ENCODE results near the gene TUBGCP6.

TUBGCP6 gene

DNA sequence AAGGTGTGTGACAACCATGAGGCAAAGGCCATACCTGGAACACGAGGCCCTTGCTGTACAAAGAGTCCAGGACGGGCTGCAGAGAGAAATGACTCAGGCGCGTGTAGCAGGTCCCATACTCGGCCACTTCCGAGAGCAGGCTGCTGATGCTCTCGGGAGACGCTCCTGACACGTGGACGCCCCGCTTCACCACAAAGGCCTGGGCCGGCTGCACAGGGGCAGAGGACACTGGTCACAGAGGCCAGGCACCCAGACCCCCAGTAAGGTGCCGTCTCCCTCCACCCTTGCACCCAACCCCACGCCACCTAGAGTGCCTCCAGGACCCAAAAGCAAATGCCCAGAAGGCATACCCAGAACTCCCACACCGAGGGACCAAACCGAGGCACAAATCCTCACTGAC lies 15.5 kb downstream of the TUBGCP6 start:
- no peak for TF ChIP-seq SIN3A (IDR thresholded peaks at IDR 0.05; ENCODE audit: borderline replicate concordance, insufficient read depth, low read length)

DNA sequence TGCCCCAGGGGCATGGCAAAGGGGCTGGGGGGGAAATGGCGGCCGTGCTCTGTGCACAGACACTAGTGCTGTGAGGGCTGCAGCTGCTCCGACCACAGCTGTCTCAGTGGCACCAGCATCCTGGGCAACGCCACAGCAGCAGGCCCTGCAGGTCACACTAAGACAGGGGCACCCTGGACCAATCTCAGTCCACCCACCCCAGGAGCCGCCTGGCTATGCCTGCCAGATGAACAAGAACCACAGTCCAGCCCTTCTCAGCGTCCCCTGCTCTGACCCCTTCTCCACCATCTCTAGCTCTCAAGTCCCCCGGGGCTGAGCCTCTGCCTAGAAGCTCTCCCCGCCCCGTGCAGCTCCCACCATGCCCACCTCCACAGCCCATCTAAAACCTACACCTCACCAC lies 16.5 kb downstream of the TUBGCP6 start:
- TF ChIP-seq POLR2AphosphoS5 (IDR thresholded peaks at IDR 0.05; ENCODE audit: low read depth, low read length) (no peak), SIN3A (IDR thresholded peaks at IDR 0.05; ENCODE audit: borderline replicate concordance, insufficient read depth, low read length) (no peak), TAF1 (IDR thresholded peaks at IDR 0.05; ENCODE audit: borderline replicate concordance, insufficient read depth, low read length) (no peak), FOXP2 (optimal IDR thresholded peaks at IDR 0.05; ENCODE audit: borderline replicate concordance, extremely low read depth, extremely low read length, insufficient read depth) (no peak)
- TF ChIP-seq, protein P1, sequence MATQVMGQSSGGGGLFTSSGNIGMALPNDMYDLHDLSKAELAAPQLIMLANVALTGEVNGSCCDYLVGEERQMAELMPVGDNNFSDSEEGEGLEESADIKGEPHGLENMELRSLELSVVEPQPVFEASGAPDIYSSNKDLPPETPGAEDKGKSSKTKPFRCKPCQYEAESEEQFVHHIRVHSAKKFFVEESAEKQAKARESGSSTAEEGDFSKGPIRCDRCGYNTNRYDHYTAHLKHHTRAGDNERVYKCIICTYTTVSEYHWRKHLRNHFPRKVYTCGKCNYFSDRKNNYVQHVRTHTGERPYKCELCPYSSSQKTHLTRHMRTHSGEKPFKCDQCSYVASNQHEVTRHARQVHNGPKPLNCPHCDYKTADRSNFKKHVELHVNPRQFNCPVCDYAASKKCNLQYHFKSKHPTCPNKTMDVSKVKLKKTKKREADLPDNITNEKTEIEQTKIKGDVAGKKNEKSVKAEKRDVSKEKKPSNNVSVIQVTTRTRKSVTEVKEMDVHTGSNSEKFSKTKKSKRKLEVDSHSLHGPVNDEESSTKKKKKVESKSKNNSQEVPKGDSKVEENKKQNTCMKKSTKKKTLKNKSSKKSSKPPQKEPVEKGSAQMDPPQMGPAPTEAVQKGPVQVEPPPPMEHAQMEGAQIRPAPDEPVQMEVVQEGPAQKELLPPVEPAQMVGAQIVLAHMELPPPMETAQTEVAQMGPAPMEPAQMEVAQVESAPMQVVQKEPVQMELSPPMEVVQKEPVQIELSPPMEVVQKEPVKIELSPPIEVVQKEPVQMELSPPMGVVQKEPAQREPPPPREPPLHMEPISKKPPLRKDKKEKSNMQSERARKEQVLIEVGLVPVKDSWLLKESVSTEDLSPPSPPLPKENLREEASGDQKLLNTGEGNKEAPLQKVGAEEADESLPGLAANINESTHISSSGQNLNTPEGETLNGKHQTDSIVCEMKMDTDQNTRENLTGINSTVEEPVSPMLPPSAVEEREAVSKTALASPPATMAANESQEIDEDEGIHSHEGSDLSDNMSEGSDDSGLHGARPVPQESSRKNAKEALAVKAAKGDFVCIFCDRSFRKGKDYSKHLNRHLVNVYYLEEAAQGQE (IDR thresholded peaks at IDR 0.05; ENCODE audit: insufficient read depth in 1 of 2, low read depth in 2 of 2, low read length in 2 of 2) = no peak

DNA sequence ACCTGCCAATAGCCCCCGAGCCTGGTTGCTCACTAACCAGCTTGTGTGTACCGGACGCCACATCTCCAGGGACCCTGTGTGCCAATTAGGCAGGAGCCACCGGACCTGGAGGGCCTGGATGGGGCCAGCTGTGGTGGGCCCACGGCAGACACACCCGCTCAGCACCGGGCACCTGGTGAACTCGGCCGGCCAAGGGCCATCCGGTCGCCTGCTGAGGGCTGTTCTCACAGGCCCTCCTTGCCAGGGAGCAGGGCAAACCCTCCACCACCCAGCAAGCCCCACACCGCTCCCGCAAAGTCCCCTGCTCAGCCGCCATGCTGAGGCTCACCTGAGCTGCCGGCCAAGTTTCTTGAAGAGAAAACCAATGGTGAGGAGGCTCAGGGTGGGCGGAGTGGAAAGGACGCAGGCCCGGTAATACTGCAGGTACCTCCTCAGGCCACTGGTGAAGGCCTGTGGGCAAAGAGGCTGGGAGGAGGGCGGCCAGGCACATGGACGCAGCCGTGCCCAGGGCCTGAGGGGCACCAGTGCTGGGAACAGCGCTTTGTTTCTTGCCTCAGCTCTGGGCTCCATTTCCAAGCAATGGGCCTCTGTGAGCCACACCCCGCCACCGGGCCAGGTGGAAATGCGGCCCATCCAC lies 17.1 kb downstream of the TUBGCP6 start:
- TF ChIP-seq TAF1 (IDR thresholded peaks at IDR 0.05; ENCODE audit: borderline replicate concordance, insufficient read depth, low read length) (no peak), POLR2AphosphoS5 (IDR thresholded peaks at IDR 0.05; ENCODE audit: low read depth, low read length) (no peak), FOXP2 (optimal IDR thresholded peaks at IDR 0.05; ENCODE audit: borderline replicate concordance, extremely low read depth, extremely low read length, insufficient read depth) (no peak), SIN3A (IDR thresholded peaks at IDR 0.05; ENCODE audit: borderline replicate concordance, insufficient read depth, low read length) (no peak)
- TF ChIP-seq, protein P1 (IDR thresholded peaks at IDR 0.05; ENCODE audit: insufficient read depth in 1 of 2, low read depth in 2 of 2, low read length in 2 of 2) = no peak

DNA sequence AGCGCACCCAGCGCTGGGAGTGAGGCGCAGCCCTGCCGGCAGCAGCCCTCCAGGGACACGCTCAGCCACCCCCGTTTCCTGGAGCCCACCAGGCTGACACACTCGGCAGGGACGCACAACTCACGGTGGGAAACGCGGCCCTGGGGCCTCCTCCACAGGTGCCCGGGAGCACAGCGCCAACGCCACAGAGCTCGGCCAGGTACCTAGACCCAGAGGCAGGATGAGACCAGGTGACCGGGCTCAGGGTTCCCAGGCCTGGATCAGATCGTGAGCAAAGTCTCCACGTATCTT lies 18.0 kb downstream of the TUBGCP6 start:
- no peak for TF ChIP-seq TAF1 (IDR thresholded peaks at IDR 0.05; ENCODE audit: borderline replicate concordance, insufficient read depth, low read length)
- no peak for TF ChIP-seq FOXP2 (optimal IDR thresholded peaks at IDR 0.05; ENCODE audit: borderline replicate concordance, extremely low read depth, extremely low read length, insufficient read depth)
- TF ChIP-seq SIN3A (IDR thresholded peaks at IDR 0.05; ENCODE audit: borderline replicate concordance, insufficient read depth, low read length) = no peak
- TF ChIP-seq, protein P1 (IDR thresholded peaks at IDR 0.05; ENCODE audit: insufficient read depth in 1 of 2, low read depth in 2 of 2, low read length in 2 of 2) = no peak
- no peak for TF ChIP-seq POLR2AphosphoS5 (IDR thresholded peaks at IDR 0.05; ENCODE audit: low read depth, low read length)

DNA sequence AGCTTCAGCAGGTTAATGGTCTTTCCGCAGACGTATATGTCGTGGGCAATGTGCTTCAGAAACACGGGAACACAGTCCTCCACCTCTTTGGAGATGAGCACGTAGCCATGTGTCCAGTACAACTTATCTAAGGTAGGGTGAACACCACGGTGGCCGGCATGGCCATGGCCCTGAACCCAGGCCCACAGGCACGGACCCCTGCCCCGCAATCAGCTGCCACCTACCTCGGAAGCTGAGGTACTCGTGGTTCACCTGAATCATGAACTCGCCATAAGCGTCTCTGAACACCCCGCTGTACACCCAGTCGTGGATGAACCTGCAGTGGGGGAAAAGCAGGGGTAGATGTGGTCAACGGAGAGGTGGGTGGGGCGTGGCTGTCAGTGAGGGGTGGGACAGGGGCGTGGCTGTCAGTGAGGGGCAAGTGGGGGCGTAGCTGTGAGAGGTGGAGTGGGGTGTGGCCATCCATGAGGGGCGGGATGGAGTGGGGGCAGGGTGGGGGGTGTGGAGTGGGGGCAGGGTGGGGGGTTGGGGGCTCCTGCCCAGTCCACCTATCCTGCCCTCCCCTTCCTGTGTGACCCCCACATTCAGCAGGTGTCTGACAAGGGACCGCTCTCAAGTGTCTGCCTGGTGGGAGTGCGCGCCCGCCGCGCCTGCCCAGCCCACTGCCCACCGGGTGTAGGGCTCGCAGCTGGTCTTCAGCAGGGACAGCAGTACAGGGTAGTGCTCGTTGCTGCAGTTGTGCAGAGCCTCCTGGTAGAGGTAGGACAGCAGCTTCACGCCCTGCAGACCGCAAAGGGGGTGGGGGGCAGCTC lies 18.6 kb downstream of the TUBGCP6 start:
- TF ChIP-seq FOXP2 (optimal IDR thresholded peaks at IDR 0.05; ENCODE audit: borderline replicate concordance, extremely low read depth, extremely low read length, insufficient read depth) = no peak
- TF ChIP-seq POLR2AphosphoS5 (IDR thresholded peaks at IDR 0.05; ENCODE audit: low read depth, low read length) = no peak
- TF ChIP-seq, protein P1 (IDR thresholded peaks at IDR 0.05; ENCODE audit: insufficient read depth in 1 of 2, low read depth in 2 of 2, low read length in 2 of 2) = no peak
- TF ChIP-seq SIN3A (IDR thresholded peaks at IDR 0.05; ENCODE audit: borderline replicate concordance, insufficient read depth, low read length) = no peak
